K562 (cell line): ENCODE data around the gene URAD. TPM values are rescaled to one million over a fixed set of nuclear protein-coding genes. Genes with fewer than 3 reads are reported as not detected.

ENCODE experiments used
- ATAC-seq: fragments of 200-7000 bp; cut with Tn5 transposase; 3 replicates; pipeline ENCODE4 v1.9.1; 2020; ENCODE audit warnings: moderate library complexity
- BruUV-seq: library from RNA; stranded (reverse); fragments of 400-500 nt; replicated peaks from 2 replicates; lab custom pipeline; 2021; lab: Mats Ljungman, UMichigan
- CTCF ChIA-PET: fragments of 300-600 bp; formaldehyde crosslinking; extraction: SDS; loops from one replicate; lab custom pipeline; 2021; ENCODE audit warnings: low intra/inter-chr PET ratio; lab: Yijun Ruan, JAX
- POLR2A ChIA-PET: fragments of 300-600, 350-650 bp; sonication (Branson Sonifier 250); formaldehyde crosslinking; extraction: SDS; loops from one replicate; lab custom pipeline; 2021; ENCODE audit warnings: antibody characterized with exemption, inconsistent platforms; lab: Yijun Ruan, JAX
- DNase-seq, 4 experiments: peaks; one replicate each; pipeline versions ENCODE4 v3.0.0 to v3.0.0-alpha.2; 2011 to 2018; ENCODE audit warnings: low spot score in 3 of 4, mixed read lengths in 3 of 4; ENCODE audit errors: extremely low read depth in 1 of 4
- FAIRE-seq: peaks from 2 replicates; lab custom pipeline; 2011; peaks lifted over from hg19 to GRCh38; lab: Jason Lieb, UNC
- H2AFZ ChIP-seq: 2 replicates; pipeline ENCODE4 v1.6.0; 2011; ENCODE audit warnings: low read depth, low read length, control low read depth, inconsistent platforms
- H3K27ac ChIP-seq: fragments of 200-600 bp; 3 replicates; pipeline ENCODE4 v1.8.0; 2011; ENCODE audit warnings: low read depth, mild to moderate bottlenecking, control low read depth, inconsistent platforms, low read length, moderate library complexity, mixed read lengths; ENCODE audit errors: extremely low read depth
- H3K27me3 ChIP-seq, 2 experiments: fragments of 300-600 bp in 1 of 2; 2 replicates in 1 of 2; 3 replicates in 1 of 2; pipeline versions ENCODE4 v1.6.0 to v1.8.0; 2011; ENCODE audit warnings: inconsistent platforms in 2 of 2, low read length in 2 of 2, mild to moderate bottlenecking in 1 of 2, mixed read lengths in 1 of 2, moderate library complexity in 1 of 2; ENCODE audit not compliant: control insufficient read depth in 2 of 2, insufficient read depth in 2 of 2
- H3K36me3 ChIP-seq: fragments of 300-600 bp; 3 replicates; pipeline ENCODE4 v1.8.0; 2011; ENCODE audit warnings: mild to moderate bottlenecking, low read length, inconsistent platforms; ENCODE audit not compliant: control insufficient read depth, insufficient read depth
- H3K4me1 ChIP-seq, 2 experiments: fragments of 200-600 bp in 1 of 2; replicated peaks in 1 of 2; 2 replicates in 1 of 2; 3 replicates in 1 of 2; pipeline versions ENCODE4 v1.5.1 to v1.8.0; 2011; ENCODE audit warnings: inconsistent platforms in 2 of 2, low read length in 2 of 2, mild to moderate bottlenecking in 1 of 2, mixed read lengths in 1 of 2, moderate library complexity in 1 of 2; ENCODE audit not compliant: control insufficient read depth in 2 of 2, insufficient read depth in 2 of 2
- H3K4me2 ChIP-seq: 2 replicates; pipeline ENCODE4 v1.6.1; 2011; ENCODE audit warnings: low read length, control low read depth, inconsistent platforms, mixed read lengths; ENCODE audit not compliant: insufficient read depth
- H3K4me3 ChIP-seq: fragments of 200-600 bp; sonication (generic), shearing (Covaris generic); 2 replicates; pipeline ENCODE4 v1.5.1; 2016; ENCODE audit warnings: control low read depth, inconsistent platforms
- H3K79me2 ChIP-seq: fragments of 200-600 bp; 3 replicates; pipeline ENCODE4 v1.8.0; 2011; ENCODE audit warnings: low read length, inconsistent platforms; ENCODE audit not compliant: control insufficient read depth, insufficient read depth
- H3K9ac ChIP-seq, 2 experiments: 2 replicates each; pipeline versions ENCODE4 v1.6.0 to v1.6.1; 2011; ENCODE audit warnings: low read depth in 2 of 2, low read length in 2 of 2, control low read depth in 1 of 2, inconsistent platforms in 1 of 2, mild to moderate bottlenecking in 1 of 2, mixed read lengths in 1 of 2; ENCODE audit not compliant: insufficient read depth in 1 of 2
- H3K9me1 ChIP-seq: one replicate; pipeline ENCODE4 v1.6.0; 2011; ENCODE audit warnings: inconsistent platforms, mild to moderate bottlenecking, low read length, moderate library complexity; ENCODE audit not compliant: control insufficient read depth, insufficient read depth
- H3K9me3 ChIP-seq: replicated peaks from 2 replicates; pipeline ENCODE4 v1.5.1; 2011; ENCODE audit warnings: low read depth, low read length, inconsistent platforms; ENCODE audit not compliant: control insufficient read depth, insufficient read depth
- H4K20me1 ChIP-seq: replicated peaks from 2 replicates; pipeline ENCODE4 v1.6.1; 2011; ENCODE audit warnings: low read length, inconsistent platforms, mixed read lengths; ENCODE audit not compliant: control insufficient read depth, insufficient read depth
- FIP1L1 ChIP-seq: fragments of 200-400 bp; formaldehyde crosslinking; IDR thresholded peaks from 2 replicates; pipeline ENCODE4 v1.6.1; 2018; ENCODE audit warnings: mild to moderate bottlenecking, low read depth, low read length; ENCODE audit not compliant: poor library complexity, severe bottlenecking
- KLF13 ChIP-seq: fragments of 450-650 bp; IDR thresholded peaks from 2 replicates; pipeline ENCODE4 v1.6.1; 2016; ENCODE audit warnings: missing genetic modification characterization, low read depth, mild to moderate bottlenecking, missing compliant biosample characterization, moderate library complexity, borderline replicate concordance
- NCOA1 ChIP-seq: fragments of 450-650 bp; IDR thresholded peaks from 2 replicates; pipeline ENCODE4 v1.6.1; 2016; ENCODE audit warnings: low read depth
- SRF ChIP-seq, 2 experiments: fragments of 250-450, 450-650 bp in 1 of 2; sonication (Bioruptor Pico) in 1 of 2; sonication (generic) in 1 of 2; formaldehyde crosslinking; IDR thresholded peaks; 2 replicates each; pipeline versions ENCODE4 v1.5.0 to v1.5.1; 2020 to 2022; ENCODE audit warnings: mild to moderate bottlenecking in 1 of 2, missing genetic modification reagents in 1 of 2
- WGBS: fragments of 100-300 bp; shearing (Covaris generic); methylation state at CpG from one replicate; pipeline ENCODE4 v1.1.6; 2016; ENCODE audit warnings: low coverage, mixed read lengths; ENCODE audit not compliant: insufficient coverage; ENCODE audit errors: missing lambda C conversion rate; 5-methylcytosine and 5-hydroxymethylcytosine counted together
- in situ Hi-C: fragments of 300-500 bp; cut with MboI; formaldehyde crosslinking; loops from 4 replicates; pipeline ENCODE4 v1.15.0; 2018; ENCODE audit warnings: inconsistent platforms, mixed read lengths
- intact Hi-C: fragments of 100-400 bp; cut with micrococcal nuclease; formaldehyde crosslinking; loops from 2 replicates; pipeline ENCODE4 v1.14.2; 2022
- polyA plus RNA-seq, 8 experiments: library from polyadenylated mRNA; depleted of rRNA in 4 of 8; stranded (reverse) in 5 of 8; unstranded in 3 of 8; fragments of >200 nt; fragmentation: Nextera tagmentation in 2 of 8; fragmentation: Illumina TruSeq in 1 of 8; extraction: Ambion mirVana in 2 of 8; extraction: Trizol in 1 of 8; gene quantifications; 2 replicates each; pipeline versions ENCODE4 v1.2.1 to v1.2.3, GENCODE V29; 2011 to 2014; ENCODE audit warnings: inconsistent platforms in 1 of 8, missing spikeins in 1 of 8
- total RNA-seq, 7 experiments: library from RNA; depleted of rRNA in 6 of 7; stranded (reverse); fragments of >200 nt in 6 of 7; fragmentation: Illumina TruSeq in 2 of 7; extraction: Trizol in 2 of 7; gene quantifications; 2 replicates each; pipeline versions ENCODE4 v1.2.1 to v1.2.3, GENCODE V29; 2011 to 2021; ENCODE audit warnings: low replicate concordance in 1 of 7
- TF ChIP-seq, protein P1 (sequence below), 2 experiments: fragments of 450-650 bp; formaldehyde crosslinking in 1 of 2; IDR thresholded peaks; 2 replicates each; pipeline versions ENCODE4 v1.4.0 to v1.6.1; 2014 to 2020; ENCODE audit warnings: mild to moderate bottlenecking in 2 of 2, borderline replicate concordance in 1 of 2, low read depth in 1 of 2
- TF ChIP-seq, protein P2 (sequence below): sonication (generic); formaldehyde crosslinking; IDR thresholded peaks from 2 replicates; pipeline ENCODE4 v1.8.0; 2023; ENCODE audit warnings: mild to moderate bottlenecking, missing genetic modification reagents

URAD gene
- total and polyA plus RNA-seq, 9 of the 15 experiments (the other 6 are each of a cell fraction or from before 2014, with no cell fraction given): not detected

DNA sequence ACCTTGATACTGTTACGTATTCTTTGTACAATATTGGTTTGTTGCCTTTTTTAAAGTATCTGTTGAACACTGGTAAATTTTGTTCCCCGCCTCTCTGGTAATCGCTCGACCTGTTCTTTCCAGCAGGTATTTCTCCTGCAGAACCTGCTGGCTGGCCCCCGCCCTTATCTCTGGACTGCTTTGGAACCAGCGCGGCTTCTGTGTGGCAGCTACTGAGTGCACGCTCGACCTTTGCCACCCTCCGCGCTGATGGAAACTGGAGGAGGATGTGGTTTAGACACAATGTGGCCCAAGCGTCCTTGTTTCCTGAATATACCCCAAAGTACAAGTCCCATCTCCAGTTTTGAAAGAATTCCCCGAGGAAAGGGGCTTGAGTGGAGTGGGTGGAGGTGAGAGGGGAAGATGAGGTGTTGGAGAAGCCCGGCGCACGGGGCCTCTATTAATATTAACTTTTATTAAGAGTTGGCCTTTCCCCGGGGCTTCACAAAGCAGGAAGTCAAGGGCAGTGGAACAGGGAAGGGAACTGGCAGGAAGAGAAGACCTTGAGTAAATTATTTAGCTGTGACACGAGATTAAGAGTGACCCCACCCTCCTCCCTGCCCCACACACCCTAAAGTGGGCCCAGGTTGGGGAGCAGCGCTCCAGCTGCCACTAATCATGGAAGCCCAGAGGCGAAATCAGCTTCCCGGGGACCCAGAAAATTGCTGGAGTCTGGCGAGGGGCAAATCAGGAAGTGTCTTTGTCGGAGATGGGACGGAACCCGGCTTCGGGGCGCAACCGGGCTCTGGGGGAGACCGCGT lies 35.4 kb downstream of the URAD start:
- ATAC-seq (no peak), DNase-seq (no peak), FAIRE-seq (no peak)
- peaks cover 0 to 13% of the 10 kb centered on the region in 2 experiments; a peak in 2 of 5 replicates for H3K4me1 ChIP-seq
- H3K4me2 ChIP-seq: no peak overlapping the region
- in situ Hi-C loops (loop anchor here (25.0 kb wide), 1 partner anchor 441 kb away; no protein-coding TSS in a partner anchor), intact Hi-C loops (loop anchor here (5.0 kb wide), 1 partner anchor 121 kb away; no protein-coding TSS in a partner anchor)
- ChIA-PET POLR2A (no interaction called here), CTCF (interaction anchor here (0.9 to 1.5 kb wide), 2 partner anchors 84 to 590 kb away, joined by 3 to 8 read pairs; no protein-coding TSS in a partner anchor)
- WGBS: 20% methylated on average over 16 of the region's 30 CpGs
- H2AFZ ChIP-seq: no peak overlapping the region
- H4K20me1 ChIP-seq: no peaks in the 10 kb centered on the region
- no TSS peak for BruUV-seq
- no peaks in the 10 kb centered on the region for H3K9me1 ChIP-seq
- no peak overlapping the region for H3K27ac ChIP-seq
- no peak overlapping the region for H3K9ac ChIP-seq
- H3K79me2 ChIP-seq: no peaks in the 10 kb centered on the region
- H3K36me3 ChIP-seq: no peaks in the 10 kb centered on the region
- peaks cover 0 to 9% of the 10 kb centered on the region in 2 experiments; a peak in 1 of 5 replicates for H3K27me3 ChIP-seq
- TF ChIP-seq, protein P1, sequence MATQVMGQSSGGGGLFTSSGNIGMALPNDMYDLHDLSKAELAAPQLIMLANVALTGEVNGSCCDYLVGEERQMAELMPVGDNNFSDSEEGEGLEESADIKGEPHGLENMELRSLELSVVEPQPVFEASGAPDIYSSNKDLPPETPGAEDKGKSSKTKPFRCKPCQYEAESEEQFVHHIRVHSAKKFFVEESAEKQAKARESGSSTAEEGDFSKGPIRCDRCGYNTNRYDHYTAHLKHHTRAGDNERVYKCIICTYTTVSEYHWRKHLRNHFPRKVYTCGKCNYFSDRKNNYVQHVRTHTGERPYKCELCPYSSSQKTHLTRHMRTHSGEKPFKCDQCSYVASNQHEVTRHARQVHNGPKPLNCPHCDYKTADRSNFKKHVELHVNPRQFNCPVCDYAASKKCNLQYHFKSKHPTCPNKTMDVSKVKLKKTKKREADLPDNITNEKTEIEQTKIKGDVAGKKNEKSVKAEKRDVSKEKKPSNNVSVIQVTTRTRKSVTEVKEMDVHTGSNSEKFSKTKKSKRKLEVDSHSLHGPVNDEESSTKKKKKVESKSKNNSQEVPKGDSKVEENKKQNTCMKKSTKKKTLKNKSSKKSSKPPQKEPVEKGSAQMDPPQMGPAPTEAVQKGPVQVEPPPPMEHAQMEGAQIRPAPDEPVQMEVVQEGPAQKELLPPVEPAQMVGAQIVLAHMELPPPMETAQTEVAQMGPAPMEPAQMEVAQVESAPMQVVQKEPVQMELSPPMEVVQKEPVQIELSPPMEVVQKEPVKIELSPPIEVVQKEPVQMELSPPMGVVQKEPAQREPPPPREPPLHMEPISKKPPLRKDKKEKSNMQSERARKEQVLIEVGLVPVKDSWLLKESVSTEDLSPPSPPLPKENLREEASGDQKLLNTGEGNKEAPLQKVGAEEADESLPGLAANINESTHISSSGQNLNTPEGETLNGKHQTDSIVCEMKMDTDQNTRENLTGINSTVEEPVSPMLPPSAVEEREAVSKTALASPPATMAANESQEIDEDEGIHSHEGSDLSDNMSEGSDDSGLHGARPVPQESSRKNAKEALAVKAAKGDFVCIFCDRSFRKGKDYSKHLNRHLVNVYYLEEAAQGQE (IDR thresholded peaks at IDR 0.05; ENCODE audit: borderline replicate concordance): no peak
- TF ChIP-seq, protein P1 (CRISPR knock-in tag; IDR thresholded peaks at IDR 0.05; ENCODE audit: low read depth): no peak
- TF ChIP-seq, protein P2, sequence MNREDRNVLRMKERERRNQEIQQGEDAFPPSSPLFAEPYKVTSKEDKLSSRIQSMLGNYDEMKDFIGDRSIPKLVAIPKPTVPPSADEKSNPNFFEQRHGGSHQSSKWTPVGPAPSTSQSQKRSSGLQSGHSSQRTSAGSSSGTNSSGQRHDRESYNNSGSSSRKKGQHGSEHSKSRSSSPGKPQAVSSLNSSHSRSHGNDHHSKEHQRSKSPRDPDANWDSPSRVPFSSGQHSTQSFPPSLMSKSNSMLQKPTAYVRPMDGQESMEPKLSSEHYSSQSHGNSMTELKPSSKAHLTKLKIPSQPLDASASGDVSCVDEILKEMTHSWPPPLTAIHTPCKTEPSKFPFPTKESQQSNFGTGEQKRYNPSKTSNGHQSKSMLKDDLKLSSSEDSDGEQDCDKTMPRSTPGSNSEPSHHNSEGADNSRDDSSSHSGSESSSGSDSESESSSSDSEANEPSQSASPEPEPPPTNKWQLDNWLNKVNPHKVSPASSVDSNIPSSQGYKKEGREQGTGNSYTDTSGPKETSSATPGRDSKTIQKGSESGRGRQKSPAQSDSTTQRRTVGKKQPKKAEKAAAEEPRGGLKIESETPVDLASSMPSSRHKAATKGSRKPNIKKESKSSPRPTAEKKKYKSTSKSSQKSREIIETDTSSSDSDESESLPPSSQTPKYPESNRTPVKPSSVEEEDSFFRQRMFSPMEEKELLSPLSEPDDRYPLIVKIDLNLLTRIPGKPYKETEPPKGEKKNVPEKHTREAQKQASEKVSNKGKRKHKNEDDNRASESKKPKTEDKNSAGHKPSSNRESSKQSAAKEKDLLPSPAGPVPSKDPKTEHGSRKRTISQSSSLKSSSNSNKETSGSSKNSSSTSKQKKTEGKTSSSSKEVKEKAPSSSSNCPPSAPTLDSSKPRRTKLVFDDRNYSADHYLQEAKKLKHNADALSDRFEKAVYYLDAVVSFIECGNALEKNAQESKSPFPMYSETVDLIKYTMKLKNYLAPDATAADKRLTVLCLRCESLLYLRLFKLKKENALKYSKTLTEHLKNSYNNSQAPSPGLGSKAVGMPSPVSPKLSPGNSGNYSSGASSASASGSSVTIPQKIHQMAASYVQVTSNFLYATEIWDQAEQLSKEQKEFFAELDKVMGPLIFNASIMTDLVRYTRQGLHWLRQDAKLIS (CRISPR knock-in tag): no peak
- TF ChIP-seq SRF (CRISPR knock-in tag; IDR thresholded peaks at IDR 0.05) (no peak), NCOA1 (no peak), KLF13 (tag) (no peak), FIP1L1 (no peak)
- no peak overlapping the region for H3K4me3 ChIP-seq
- no peaks in the 10 kb centered on the region for H3K9me3 ChIP-seq
